Raji (cell line): Measurements from ENCODE around the gene FRK.

Experiments used
- POLR2A ChIP-seq: IDR thresholded peaks from 2 replicates; pipeline ENCODE4 v1.6.1; 2011; ENCODE audit warnings: low read depth, low read length, control low read depth; ENCODE audit not compliant: insufficient read depth

FRK gene

GRCh38 chr6:116060572-116061283, at the start of gene FRK:
Gene FRK, minus strand, starts transcription at chr6:116060891. Its CDS starts 580 bp downstream, at chr6:116060311.
- no peak for TF ChIP-seq POLR2A

GRCh38 chr6:116108836-116109235, 48.1 kb upstream of the FRK start:
- TF ChIP-seq POLR2A: no peak

- no peak for TF ChIP-seq POLR2A
Measured at GRCh38 chr6:116106146-116106545, 45.5 kb upstream of the FRK start.

GRCh38 chr6:116105247-116105646, 44.6 kb upstream of the FRK start:
- no peak for TF ChIP-seq POLR2A

- TF ChIP-seq POLR2A: no peak
Measured at GRCh38 chr6:116104636-116105035, 43.9 kb upstream of the FRK start.

- TF ChIP-seq POLR2A: no peak
Measured at GRCh38 chr6:116102873-116103272, 42.2 kb upstream of the FRK start.

GRCh38 chr6:116101790-116102189, 41.1 kb upstream of the FRK start:
- TF ChIP-seq POLR2A: no peak

- TF ChIP-seq POLR2A: no peak
Measured at GRCh38 chr6:116101302-116101718, 40.6 kb upstream of the FRK start.

- TF ChIP-seq POLR2A: peak; percentile 50
Measured at GRCh38 chr6:116100419-116101301, 40.0 kb upstream of the FRK start, which contains the start of gene NT5DC1. Gene NT5DC1, plus strand, starts transcription at chr6:116100853. Its CDS starts 78 bp downstream, at chr6:116100931.

GRCh38 chr6:116099036-116099435, 38.3 kb upstream of the FRK start:
- no peak for TF ChIP-seq POLR2A

GRCh38 chr6:116096979-116097816, 36.5 kb upstream of the FRK start:
- TF ChIP-seq POLR2A: no peak

- no peak for TF ChIP-seq POLR2A
Measured at GRCh38 chr6:116094041-116094440, 33.4 kb upstream of the FRK start.

GRCh38 chr6:116090251-116090650, 29.6 kb upstream of the FRK start:
- no peak for TF ChIP-seq POLR2A

- no peak for TF ChIP-seq POLR2A
Measured at GRCh38 chr6:116088946-116089345, 28.3 kb upstream of the FRK start.

- no peak for TF ChIP-seq POLR2A
Measured at GRCh38 chr6:116087437-116088027, 26.8 kb upstream of the FRK start.

GRCh38 chr6:116084284-116084683, 23.6 kb upstream of the FRK start:
- TF ChIP-seq POLR2A: no peak
